IMR-90 (cell line): ENCODE measurements around the gene TAAR2. TPM values are rescaled to one million over a fixed set of nuclear protein-coding genes. Genes with fewer than 3 reads are reported as not detected.

ENCODE experiments used
- ATAC-seq: fragments of 200-7000 bp; cut with Tn5 transposase; 2 replicates; pipeline ENCODE4 v1.9.1; 2020; ENCODE audit warnings: low read depth, mild to moderate bottlenecking, moderate library complexity
- BruUV-seq: library from RNA; stranded (reverse); fragments of 400-500 nt; replicated peaks from 2 replicates; lab custom pipeline; 2021; lab: Mats Ljungman, UMichigan
- CTCF ChIA-PET: fragments of 300-600 bp; formaldehyde crosslinking; extraction: SDS; loops from one replicate; lab custom pipeline; 2021; ENCODE audit warnings: antibody characterized with exemption; lab: Yijun Ruan, JAX
- POLR2A ChIA-PET: fragments of 300-600 bp; sonication (Branson Sonifier 250); formaldehyde crosslinking; loops from one replicate; lab custom pipeline; 2022; ENCODE audit warnings: antibody characterized with exemption; ENCODE audit not compliant: unreplicated experiment; lab: Charles Lee
- DNase-seq: peaks from one replicate; pipeline ENCODE4 v3.0.0; 2013
- H2AFZ ChIP-seq: replicated peaks from 2 replicates; pipeline ENCODE3; 2013; ENCODE audit warnings: low read length, mild to moderate bottlenecking; ENCODE audit not compliant: poor library complexity
- H2AK5ac ChIP-seq: 2 replicates; pipeline ENCODE4 v1.6.1; 2013; ENCODE audit warnings: low read depth, low read length, inconsistent platforms
- H2AK9ac ChIP-seq: replicated peaks from 2 replicates; pipeline ENCODE3; 2013; ENCODE audit warnings: mild to moderate bottlenecking, low read depth, low read length, moderate library complexity; ENCODE audit not compliant: poor library complexity
- H2BK120ac ChIP-seq: 2 replicates; pipeline ENCODE4 v1.6.1; 2013; ENCODE audit warnings: low read depth, low read length, inconsistent platforms
- H2BK15ac ChIP-seq: 3 replicates; pipeline ENCODE4 v1.6.1; 2013; ENCODE audit warnings: low read depth, low read length, inconsistent platforms
- H2BK20ac ChIP-seq: 2 replicates; pipeline ENCODE4 v1.6.1; 2013; ENCODE audit warnings: low read depth, mild to moderate bottlenecking, inconsistent platforms, low read length, moderate library complexity
- H2BK5ac ChIP-seq: 2 replicates; pipeline ENCODE4 v1.6.1; 2013; ENCODE audit warnings: mild to moderate bottlenecking, low read depth, low read length, inconsistent platforms; ENCODE audit not compliant: poor library complexity, severe bottlenecking
- H3K14ac ChIP-seq: replicated peaks from 2 replicates; pipeline ENCODE4 v1.6.1; 2013; ENCODE audit warnings: low read depth, low read length, inconsistent platforms
- H3K18ac ChIP-seq: 2 replicates; pipeline ENCODE4 v1.6.1; 2013; ENCODE audit warnings: low read depth, low read length, control low read depth
- H3K23ac ChIP-seq: 2 replicates; pipeline ENCODE4 v1.6.1; 2013; ENCODE audit warnings: low read depth, low read length, inconsistent platforms
- H3K27ac ChIP-seq: 2 replicates; pipeline ENCODE4 v1.5.1; 2013; ENCODE audit warnings: mild to moderate bottlenecking, control low read depth, low read length; ENCODE audit not compliant: insufficient read depth
- H3K27me3 ChIP-seq: 2 replicates; pipeline ENCODE4 v1.6.1; 2013; ENCODE audit warnings: low read length; ENCODE audit not compliant: control insufficient read depth, insufficient read depth
- H3K36me3 ChIP-seq: 2 replicates; pipeline ENCODE4 v1.6.1; 2013; ENCODE audit warnings: low read length, mixed read lengths; ENCODE audit not compliant: control insufficient read depth, insufficient read depth
- H3K4ac ChIP-seq: 2 replicates; pipeline ENCODE4 v1.6.1; 2013; ENCODE audit warnings: low read depth, low read length, inconsistent platforms
- H3K4me1 ChIP-seq: 2 replicates; pipeline ENCODE4 v1.6.1; 2013; ENCODE audit warnings: low read length, mixed read lengths; ENCODE audit not compliant: control insufficient read depth, insufficient read depth
- H3K4me2 ChIP-seq: 2 replicates; pipeline ENCODE4 v1.6.1; 2013; ENCODE audit warnings: low read depth, mild to moderate bottlenecking, control low read depth, low read length, moderate library complexity
- H3K4me3 ChIP-seq: 2 replicates; pipeline ENCODE4 v1.5.1; 2013; ENCODE audit warnings: low read depth, mild to moderate bottlenecking, control low read depth, low read length, moderate library complexity; ENCODE audit not compliant: insufficient read depth
- H3K56ac ChIP-seq: 2 replicates; pipeline ENCODE4 v1.6.1; 2013; ENCODE audit warnings: low read length, inconsistent platforms; ENCODE audit not compliant: insufficient read depth; ENCODE audit errors: extremely low read depth
- H3K79me1 ChIP-seq, 2 experiments: 2 replicates each; pipeline ENCODE4 v1.6.1; 2013; ENCODE audit warnings: low read length in 2 of 2, inconsistent platforms in 1 of 2, low read depth in 1 of 2
- H3K9ac ChIP-seq: 2 replicates; pipeline ENCODE4 v1.6.1; 2013; ENCODE audit warnings: low read depth, low read length, control low read depth
- H3K9me1 ChIP-seq: 2 replicates; pipeline ENCODE4 v1.6.1; 2013; ENCODE audit warnings: low read length, inconsistent platforms; ENCODE audit not compliant: insufficient read depth
- H3K9me3 ChIP-seq: 2 replicates; pipeline ENCODE4 v1.6.1; 2013; ENCODE audit warnings: low read length; ENCODE audit not compliant: control insufficient read depth, insufficient read depth
- H4K20me1 ChIP-seq: 2 replicates; pipeline ENCODE4 v1.6.1; 2013; ENCODE audit warnings: low read length, inconsistent platforms; ENCODE audit not compliant: insufficient read depth
- H4K5ac ChIP-seq: 2 replicates; pipeline ENCODE4 v1.6.1; 2013; ENCODE audit warnings: mild to moderate bottlenecking, low read depth, low read length, control low read depth
- H4K8ac ChIP-seq, 2 experiments: 2 replicates each; pipeline ENCODE4 v1.6.1; 2013; ENCODE audit warnings: low read depth in 2 of 2, low read length in 2 of 2, control low read depth in 1 of 2, inconsistent platforms in 1 of 2
- H4K91ac ChIP-seq: 2 replicates; pipeline ENCODE4 v1.6.1; 2013; ENCODE audit warnings: low read depth, low read length, inconsistent platforms; ENCODE audit not compliant: insufficient read depth
- NFE2L2 ChIP-seq: fragments of 150-350 bp; IDR thresholded peaks from 2 replicates; pipeline ENCODE4 v1.6.1; 2016; ENCODE audit warnings: low read depth, mild to moderate bottlenecking, low read length
- RAD21 ChIP-seq: IDR thresholded peaks from 2 replicates; pipeline ENCODE4 v1.6.1; 2012; ENCODE audit warnings: low read length, improper control_type of control experiment
- WGBS, 2 experiments: methylation state at CpG; one replicate each; pipeline versions ENCODE4 v1.1.5 to v1.1.7; 2013; ENCODE audit warnings: missing lambda C conversion rate in 2 of 2; ENCODE audit not compliant: insufficient read length in 1 of 2; ENCODE audit errors: extremely low coverage in 2 of 2; 5-methylcytosine and 5-hydroxymethylcytosine counted together
- dilution Hi-C: fragments of 300-500 bp; cut with HindIII; formaldehyde crosslinking; loops from one replicate; pipeline ENCODE4 v1.14.3; 2018; ENCODE audit warnings: low sequenced_read_pairs; ENCODE audit not compliant: unreplicated experiment
- in situ Hi-C: fragments of 300-500 bp; cut with MboI; formaldehyde crosslinking; loops from 3 replicates; pipeline ENCODE4 v1.14.3; 2019; ENCODE audit warnings: low sequenced_read_pairs, inconsistent platforms, mixed read lengths
- intact Hi-C: fragments of 100-400 bp; cut with micrococcal nuclease; formaldehyde crosslinking; loops from 2 replicates; pipeline ENCODE4 v1.10.0; 2022
- polyA plus RNA-seq, 3 experiments: library from polyadenylated mRNA; depleted of rRNA; stranded (reverse); fragments of >200 nt; gene quantifications; 2 replicates each; pipeline ENCODE4 v1.2.3, GENCODE V29; 2012; ENCODE audit warnings: low replicate concordance in 1 of 3
- total RNA-seq: library from RNA; depleted of rRNA; stranded (reverse); fragments of >200 nt; gene quantifications from 2 replicates; pipeline ENCODE4 v1.2.3, GENCODE V29; 2012

Gene TAAR2
- total and polyA plus RNA-seq, 2 of the 4 experiments (the other 2 are of a cell fraction) = not detected

DNA sequence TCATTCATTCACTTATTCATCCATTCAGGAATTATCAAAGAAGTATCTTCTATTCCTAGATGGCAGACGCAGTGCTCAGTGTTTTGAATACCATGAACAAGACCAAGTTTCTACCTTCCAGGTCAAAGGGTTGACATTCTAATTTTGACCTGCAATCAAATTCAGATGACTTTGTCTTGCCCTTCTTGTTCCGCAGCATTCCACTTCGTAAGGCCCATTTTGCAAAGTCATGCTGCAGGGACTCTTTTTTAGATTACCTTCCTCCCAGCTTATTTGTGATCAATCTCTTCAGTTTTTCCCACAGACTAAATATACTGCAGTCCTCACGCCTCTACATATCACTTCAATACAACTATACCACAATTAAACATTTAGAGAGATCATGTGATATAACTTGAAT, 42.0 kb upstream of the TAAR2 start:
- WGBS, 2 experiments = 100% methylated on average over 1 of the region's 4 CpGs; no CpG with 5 or more reads in 1 of the 2 experiments
- H3K27ac ChIP-seq = no peak overlapping the region
- H2AK9ac ChIP-seq = no peak overlapping the region
- no peak overlapping the region for H3K23ac ChIP-seq
- peaks cover 8% of the 10 kb centered on the region; the same call in 1 of the 2 replicates for H3K27me3 ChIP-seq
- no peak overlapping the region for H3K4ac ChIP-seq
- peaks cover 2% of the 10 kb centered on the region for H3K4me1 ChIP-seq
- no peak overlapping the region for H3K4me3 ChIP-seq
- no peak overlapping the region for H3K18ac ChIP-seq
- POLR2A ChIA-PET = no interaction called here
- H3K56ac ChIP-seq = no peak overlapping the region
- no peaks in the 10 kb centered on the region for H3K9me1 ChIP-seq
- dilution Hi-C loops = no loop called here
- no peak overlapping the region for H2BK120ac ChIP-seq
- TF ChIP-seq RAD21 = no peak
- 0 out of 2 replicates have a peak, but pooled peaks have one; percentile 22 for TF ChIP-seq NFE2L2
- H2BK5ac ChIP-seq = no peak overlapping the region
- H3K9me3 ChIP-seq = peaks cover 3% of the 10 kb centered on the region; the same call in 1 of the 2 replicates
- H2AK5ac ChIP-seq = no peak overlapping the region
- H4K20me1 ChIP-seq = no peaks in the 10 kb centered on the region
- BruUV-seq = no TSS peak
- H2BK15ac ChIP-seq = no peak overlapping the region
- H3K79me1 ChIP-seq = no peaks in the 10 kb centered on the region
- ATAC-seq (no peak), DNase-seq (no peak)
- intact Hi-C loops = no loop called here
- H3K14ac ChIP-seq = no peak overlapping the region
- H4K91ac ChIP-seq = no peak overlapping the region
- no peak overlapping the region for H2BK20ac ChIP-seq
- H4K5ac ChIP-seq = no peak overlapping the region
- CTCF ChIA-PET = interaction anchor here (1.2 kb wide), 1 partner anchor 101 kb away, joined by 3 read pairs; no protein-coding TSS in a partner anchor
- no peaks in the 10 kb centered on the region for H3K36me3 ChIP-seq
- no peak overlapping the region for H2AFZ ChIP-seq
- no peak overlapping the region for H3K9ac ChIP-seq
- H3K4me2 ChIP-seq = no peak overlapping the region
- H4K8ac ChIP-seq = no peak overlapping the region
- in situ Hi-C loops = loop anchor here (25.0 kb wide), 1 partner anchor 96 kb away; the partner anchor contains the start of gene VNN2
